ENCODE results near the gene OOSP2. TPM values are rescaled to one million over a fixed set of nuclear protein-coding genes. Genes with fewer than 3 reads are reported as not detected.

Gene OOSP2
- total RNA-seq, 1 donor from 2014 or later, result not detected

- DNase-seq (ENCODE audit: low read depth in 2 of 2), result no peak
Measured at GRCh38 chr11:60078745-60079144, 38.5 kb downstream of the OOSP2 start.

- DNase-seq (ENCODE audit: low read depth in 2 of 2), result no peak
Measured at GRCh38 chr11:60080535-60080934, 40.3 kb downstream of the OOSP2 start.

GRCh38 chr11:60084631-60085273, 44.5 kb downstream of the OOSP2 start:
- DNase-seq (ENCODE audit: low read depth in 2 of 2), result no peak

- no peak for DNase-seq (ENCODE audit: low read depth in 2 of 2)
Measured at GRCh38 chr11:60085909-60086308, 45.7 kb downstream of the OOSP2 start.

- no peak for DNase-seq (ENCODE audit: low read depth in 2 of 2)
Measured at GRCh38 chr11:60087239-60087638, 47.0 kb downstream of the OOSP2 start.

- no peak for DNase-seq (ENCODE audit: low read depth in 2 of 2)
Measured at GRCh38 chr11:60088364-60088763, 48.2 kb downstream of the OOSP2 start, which contains the start of gene MS4A2. TSS of gene MS4A2 (plus strand) at chr11:60088664. CDS start at chr11:60088766, 102 bp downstream.

- no peak for DNase-seq (ENCODE audit: low read depth in 2 of 2)
Measured at GRCh38 chr11:60095477-60096120, 55.4 kb downstream of the OOSP2 start.

- no peak for DNase-seq (ENCODE audit: low read depth in 2 of 2)
Measured at GRCh38 chr11:60097189-60097588, 57.0 kb downstream of the OOSP2 start.

Other genes starting within 250 kb of the OOSP2 start
- gene MRPL16, start 229.6 kb upstream of the OOSP2 start, total RNA-seq, result 19.4 and 25.5 TPM in 2 replicates
- not detected in 2 replicates for gene CBLIF, start 194.9 kb upstream of the OOSP2 start, total RNA-seq
- gene TCN1, start 173.9 kb upstream of the OOSP2 start, total RNA-seq, result not detected in 2 replicates
- not detected in 2 replicates for gene OOSP3, start 161.6 kb upstream of the OOSP2 start, total RNA-seq
- gene OOSP1, start 102.0 kb upstream of the OOSP2 start, total RNA-seq, result not detected in 2 replicates
- gene OOSP4A, start 76.4 kb upstream of the OOSP2 start, total RNA-seq, result not detected in 2 replicates
- not detected in 2 replicates for gene OOSP4B, start 23.2 kb upstream of the OOSP2 start, total RNA-seq
- not detected in 2 replicates for gene MS4A3, start 16.3 kb downstream of the OOSP2 start, total RNA-seq
- gene MS4A2, start 48.3 kb downstream of the OOSP2 start, total RNA-seq, result not detected in 2 replicates
- gene MS4A6A, start 142.7 kb downstream of the OOSP2 start, total RNA-seq, result 0.22 TPM in 1 of 2 replicates, not detected in the other
- gene MS4A4E, start 202.7 kb downstream of the OOSP2 start, total RNA-seq, result not detected in 2 replicates
- not detected in 2 replicates for gene MS4A4A, start 240.3 kb downstream of the OOSP2 start, total RNA-seq

Data from lung microvascular endothelial cell (primary cell).